ENCODE results near the gene C1S. TPM values are rescaled to one million over a fixed set of nuclear protein-coding genes. Genes with fewer than 3 reads are reported as not detected.
A peak's percentile ranks its signal among the peaks of the same experiment; 100 is the strongest.

C1S gene
- total RNA-seq, 4 donors from 2014 or later: 52.6 to 187 (median 59.3) TPM

- DNase-seq (ENCODE audit: low spot score in 2 of 2): peak; percentile 76 to 94
- peak within 1 kb of the TSS; percentile 29 for H3K4me3 ChIP-seq (ENCODE audit: low read depth, poor library complexity, severe bottlenecking)
- 10 to 14% methylated on average over 16 of the region's 16 CpGs for WGBS, 2 donors
- intact Hi-C loops (cut with DNase I; ENCODE audit: low total_unique reads): loop anchor here (10.0 kb wide), 1 partner anchor 138 kb away; the partner anchor contains the start of gene PTPN6
- TF ChIP-seq POLR2A (IDR thresholded peaks at IDR 0.05) (no peak), CTCF (IDR thresholded peaks at IDR 0.05) (peak in 1 of 3 donors; percentile 40)
Observed at GRCh38 chr12:7092229-7092985, 31.9 kb downstream of the C1S start, which contains the start of gene C1R. Gene C1R (minus strand): TSS chr12:7092445. CDS start chr12:7092388, 57 bp downstream.

DNA sequence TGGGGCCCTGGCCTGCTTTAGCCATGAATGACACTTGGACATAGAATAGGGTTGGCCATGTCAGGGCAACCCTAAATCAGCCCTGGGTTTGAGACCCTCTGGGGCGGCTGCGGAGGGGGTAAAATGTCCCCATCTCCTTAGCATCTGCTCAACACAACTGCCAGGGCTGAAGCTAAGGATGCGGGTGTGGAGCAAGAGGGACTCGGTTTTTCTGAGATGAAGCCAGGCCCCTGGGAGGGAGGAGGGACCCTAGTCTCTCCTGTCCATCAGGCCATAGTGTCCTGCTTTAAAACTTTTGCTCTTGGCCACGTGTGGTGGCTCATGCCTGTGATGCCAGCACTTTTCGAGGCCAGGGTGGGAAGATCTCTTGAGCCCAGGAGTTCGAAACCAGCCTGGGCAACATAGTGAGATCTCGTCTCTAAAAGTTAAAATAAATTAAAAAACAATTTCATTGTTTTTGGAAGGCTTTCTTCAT, 32.5 kb downstream of the C1S start:
- WGBS, 2 donors: 67 to 74% methylated on average over 8 of the region's 8 CpGs
- peak in 1 of 2 donors; percentile 83 for DNase-seq (ENCODE audit: low spot score in 2 of 2)
- no peak for TF ChIP-seq POLR2A (IDR thresholded peaks at IDR 0.05)
- TF ChIP-seq CTCF (IDR thresholded peaks at IDR 0.05): no peak
- no peak overlapping the region for H3K4me3 ChIP-seq (ENCODE audit: low read depth, poor library complexity, severe bottlenecking)
- intact Hi-C loops (cut with DNase I; ENCODE audit: low total_unique reads): loop anchor here (10.0 kb wide), 1 partner anchor 138 kb away; the partner anchor contains the start of gene PTPN6

DNA sequence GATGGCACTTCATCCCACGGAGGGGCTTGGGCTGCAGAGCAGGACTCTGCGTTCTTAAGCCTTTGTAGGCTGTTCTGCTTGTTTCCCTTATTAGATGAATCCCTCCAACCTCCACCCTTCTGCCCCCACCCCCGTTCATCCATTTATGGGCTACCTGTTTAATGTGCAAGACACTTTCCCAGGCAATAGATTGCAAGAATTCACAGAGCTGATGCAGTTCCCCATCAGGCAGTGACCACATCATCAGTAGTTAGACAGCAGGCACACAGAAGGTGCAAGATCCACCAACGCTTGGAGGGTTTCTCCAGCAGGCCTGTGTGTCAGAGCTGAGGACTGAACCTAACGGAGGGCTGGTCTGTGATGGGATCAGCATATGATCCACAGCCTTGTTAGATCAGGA, 33.0 kb downstream of the C1S start:
- DNase-seq (ENCODE audit: low spot score in 2 of 2): peak in 1 of 2 donors; percentile 72
- no peak overlapping the region for H3K4me3 ChIP-seq (ENCODE audit: low read depth, poor library complexity, severe bottlenecking)
- WGBS, 2 donors: 60 to 70% methylated on average over 5 of the region's 5 CpGs
- intact Hi-C loops (cut with DNase I; ENCODE audit: low total_unique reads): loop anchor here (10.0 kb wide), 1 partner anchor 139 kb away; the partner anchor contains the start of gene PTPN6
- TF ChIP-seq CTCF (IDR thresholded peaks at IDR 0.05): no peak
- TF ChIP-seq POLR2A (IDR thresholded peaks at IDR 0.05): no peak

DNA sequence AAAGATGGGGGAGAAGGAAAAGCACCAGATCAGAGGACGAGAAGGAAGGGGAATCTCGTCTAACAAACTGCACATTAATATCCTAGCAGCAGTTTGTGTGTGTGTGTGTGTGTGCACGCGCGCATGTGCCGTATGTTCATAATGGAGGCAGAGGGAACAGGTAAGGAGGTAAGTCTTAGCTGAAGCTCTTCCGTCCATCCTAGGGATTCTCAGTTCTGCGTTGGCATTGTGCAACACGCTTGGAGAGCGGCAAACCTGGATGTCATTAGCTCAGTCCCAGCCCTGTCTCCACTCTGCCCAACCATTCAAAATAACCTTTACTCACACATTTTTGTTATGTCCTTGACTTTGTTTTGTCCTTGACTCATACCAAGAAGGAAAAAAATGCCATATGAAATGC, 33.4 kb downstream of the C1S start:
- intact Hi-C loops (cut with DNase I; ENCODE audit: low total_unique reads): loop anchor here (10.0 kb wide), 1 partner anchor 139 kb away; the partner anchor contains the start of gene PTPN6
- no peak for TF ChIP-seq CTCF (IDR thresholded peaks at IDR 0.05)
- TF ChIP-seq POLR2A (IDR thresholded peaks at IDR 0.05): no peak
- 57 to 61% methylated on average over 10 of the region's 10 CpGs for WGBS, 2 donors
- peak in 1 of 2 donors; percentile 87 for DNase-seq (ENCODE audit: low spot score in 2 of 2)
- no peak overlapping the region for H3K4me3 ChIP-seq (ENCODE audit: low read depth, poor library complexity, severe bottlenecking)

DNA sequence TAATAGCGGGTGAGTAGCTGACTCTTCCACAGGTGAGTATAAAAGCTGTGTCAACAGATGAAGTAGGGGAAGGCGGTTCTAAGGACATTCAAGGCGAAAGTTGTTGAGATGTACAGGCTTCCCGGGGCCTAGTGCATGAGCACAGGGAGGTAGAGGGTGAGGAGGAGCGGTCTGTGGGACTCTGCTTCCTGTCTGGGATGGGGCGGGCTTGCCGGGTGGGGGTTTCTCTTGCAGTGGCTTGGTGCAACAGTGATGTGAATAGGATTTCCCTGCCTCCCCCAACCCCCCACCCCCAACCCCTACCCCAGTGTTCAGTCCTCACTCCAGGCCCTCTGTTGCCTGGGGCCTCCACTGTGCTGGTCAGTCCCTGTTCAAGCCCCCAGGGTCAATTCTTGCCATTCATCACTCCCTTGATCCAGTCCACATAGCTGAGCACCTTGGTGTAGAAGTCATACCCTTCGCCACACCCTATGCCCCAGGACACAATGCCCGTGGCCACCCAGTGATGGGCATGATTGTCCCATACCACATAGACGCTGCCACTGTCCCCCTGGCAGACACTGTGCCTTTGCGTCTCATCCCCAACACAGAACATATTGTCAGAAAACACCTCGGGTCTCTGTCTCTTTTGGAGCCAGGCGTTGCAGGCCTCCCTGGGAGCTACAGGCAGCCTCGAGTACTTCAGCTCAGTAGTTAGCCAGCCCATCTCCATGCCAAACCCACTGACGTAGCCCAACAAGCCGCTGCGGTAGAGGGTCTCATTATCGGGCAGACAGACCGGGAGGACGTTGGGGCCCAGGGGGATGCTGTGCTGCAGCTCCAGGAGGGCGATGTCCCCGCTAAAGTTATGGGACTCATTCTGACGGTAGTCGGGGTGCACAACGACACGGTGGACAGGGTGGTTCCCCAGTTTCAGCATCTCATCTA, 35.8 kb downstream of the C1S start:
- TF ChIP-seq POLR2A (IDR thresholded peaks at IDR 0.05): no peak
- no peak for TF ChIP-seq CTCF (IDR thresholded peaks at IDR 0.05)
- intact Hi-C loops (cut with DNase I; ENCODE audit: low total_unique reads): loop anchor here (10.0 kb wide), 1 partner anchor 141 kb away; the partner anchor contains the start of gene PTPN6
- no peak overlapping the region for H3K4me3 ChIP-seq (ENCODE audit: low read depth, poor library complexity, severe bottlenecking)
- WGBS, 2 donors: 80 to 86% methylated on average over 25 to 26 of the region's 26 CpGs
- no peak for DNase-seq (ENCODE audit: low spot score in 2 of 2)

All from lower leg skin (tissue), 4 donors.